Mesenchymal stem cell (in vitro differentiated cells and primary cell): ENCODE measurements around the gene GALNT2.

Experiments used
- DNase-seq: peaks from one replicate; pipeline ENCODE4 v3.0.0-alpha.2; 2013
- H2AFZ ChIP-seq: one replicate; pipeline ENCODE4 v1.6.1; 2013; ENCODE audit warnings: low read depth, mild to moderate bottlenecking, control low read depth, inconsistent platforms, low read length, moderate library complexity
- H2AK5ac ChIP-seq: 2 replicates; pipeline ENCODE4 v1.6.1; 2013; ENCODE audit warnings: low read length, moderate library complexity, mild to moderate bottlenecking, inconsistent platforms; ENCODE audit not compliant: severe bottlenecking
- H2BK120ac ChIP-seq: one replicate; pipeline ENCODE4 v1.6.1; 2013; ENCODE audit warnings: low read depth, mild to moderate bottlenecking, inconsistent platforms, low read length, moderate library complexity
- H2BK12ac ChIP-seq, 2 experiments: one replicate each; pipeline ENCODE4 v1.6.1; 2013; ENCODE audit warnings: inconsistent platforms in 2 of 2, low read length in 2 of 2, mild to moderate bottlenecking in 2 of 2, moderate library complexity in 2 of 2, control low read depth in 1 of 2
- H2BK15ac ChIP-seq: one replicate; pipeline ENCODE4 v1.6.1; 2013; ENCODE audit warnings: mild to moderate bottlenecking, low read depth, inconsistent platforms; ENCODE audit not compliant: poor library complexity, severe bottlenecking
- H2BK5ac ChIP-seq: 2 replicates; pipeline ENCODE4 v1.6.1; 2013; ENCODE audit warnings: low read depth, mild to moderate bottlenecking, low read length, control low read depth, inconsistent platforms; ENCODE audit not compliant: poor library complexity, severe bottlenecking
- H3K14ac ChIP-seq, 2 experiments: one replicate each; pipeline ENCODE4 v1.6.1; 2013; ENCODE audit warnings: inconsistent platforms in 2 of 2, low read length in 2 of 2, control low read depth in 1 of 2, mild to moderate bottlenecking in 1 of 2, moderate library complexity in 1 of 2
- H3K18ac ChIP-seq, 2 experiments: one replicate each; pipeline ENCODE4 v1.6.1; 2013; ENCODE audit warnings: inconsistent platforms in 2 of 2, low read length in 2 of 2, control low read depth in 1 of 2, low read depth in 1 of 2, mild to moderate bottlenecking in 1 of 2
- H3K23ac ChIP-seq, 2 experiments: one replicate each; pipeline ENCODE4 v1.6.1; 2013; ENCODE audit warnings: inconsistent platforms in 2 of 2, low read length in 2 of 2, mild to moderate bottlenecking in 2 of 2, moderate library complexity in 2 of 2, control low read depth in 1 of 2
- H3K27ac ChIP-seq: 2 replicates; pipeline ENCODE4 v1.5.1; 2013; ENCODE audit warnings: mild to moderate bottlenecking, moderate library complexity, low read length, control low read depth, inconsistent platforms; ENCODE audit not compliant: poor library complexity, severe bottlenecking
- H3K27me3 ChIP-seq, 2 experiments: 2 replicates each; pipeline versions ENCODE4 v1.6.1 to v1.7.0; 2013; ENCODE audit warnings: low read length in 2 of 2, mild to moderate bottlenecking in 2 of 2, moderate library complexity in 2 of 2, control low read depth in 1 of 2, inconsistent platforms in 1 of 2; ENCODE audit not compliant: control insufficient read depth in 1 of 2, insufficient read depth in 1 of 2
- H3K36me3 ChIP-seq, 2 experiments: 2 replicates each; pipeline versions ENCODE4 v1.6.1 to v1.7.0; 2013; ENCODE audit warnings: low read length in 2 of 2, control low read depth in 1 of 2, inconsistent platforms in 1 of 2, low read depth in 1 of 2, mild to moderate bottlenecking in 1 of 2; ENCODE audit not compliant: insufficient read depth in 2 of 2, control insufficient read depth in 1 of 2
- H3K4ac ChIP-seq, 2 experiments: one replicate each; pipeline ENCODE4 v1.6.1; 2013; ENCODE audit warnings: inconsistent platforms in 2 of 2, low read length in 2 of 2, mild to moderate bottlenecking in 2 of 2, moderate library complexity in 2 of 2, control low read depth in 1 of 2, low read depth in 1 of 2
- H3K4me1 ChIP-seq: 2 replicates; pipeline ENCODE4 v1.6.1; 2013; ENCODE audit warnings: low read depth, low read length, control low read depth; ENCODE audit not compliant: control insufficient read depth, insufficient read depth
- H3K4me2 ChIP-seq: 2 replicates; pipeline ENCODE4 v1.6.1; 2013; ENCODE audit warnings: low read length, mild to moderate bottlenecking, inconsistent platforms; ENCODE audit not compliant: poor library complexity, severe bottlenecking
- H3K4me3 ChIP-seq, 2 experiments: 2 replicates each; pipeline versions ENCODE4 v1.5.1 to v1.7.0; 2013; ENCODE audit warnings: low read length in 2 of 2, mild to moderate bottlenecking in 2 of 2, control low read depth in 1 of 2, low read depth in 1 of 2; ENCODE audit not compliant: insufficient read depth in 1 of 2
- H3K79me1 ChIP-seq: replicated peaks from 2 replicates; pipeline ENCODE4 v1.6.1; 2013; ENCODE audit warnings: mild to moderate bottlenecking, control low read depth, low read length, inconsistent platforms; ENCODE audit not compliant: poor library complexity, severe bottlenecking
- H3K9ac ChIP-seq: 2 replicates; pipeline ENCODE4 v1.7.0; 2013; ENCODE audit warnings: mild to moderate bottlenecking, low read length, moderate library complexity
- H3K9me3 ChIP-seq: 2 replicates; pipeline ENCODE4 v1.7.0; 2013; ENCODE audit warnings: mild to moderate bottlenecking, low read length; ENCODE audit not compliant: control insufficient read depth
- H4K8ac ChIP-seq: one replicate; pipeline ENCODE4 v1.6.1; 2013; ENCODE audit warnings: inconsistent platforms, mild to moderate bottlenecking, low read length, moderate library complexity
- H4K91ac ChIP-seq: one replicate; pipeline ENCODE4 v1.6.1; 2013; ENCODE audit warnings: mild to moderate bottlenecking, low read length, inconsistent platforms
- WGBS: methylation state at CpG from one replicate; pipeline ENCODE4 v1.1.7; 2013; ENCODE audit warnings: mixed read lengths; 5-methylcytosine and 5-hydroxymethylcytosine counted together

The GALNT2 gene

GRCh38 chr1:230255991-230256390 lies 189.0 kb downstream of the GALNT2 start:
- no peak overlapping the region for H3K4me2 ChIP-seq

DNA sequence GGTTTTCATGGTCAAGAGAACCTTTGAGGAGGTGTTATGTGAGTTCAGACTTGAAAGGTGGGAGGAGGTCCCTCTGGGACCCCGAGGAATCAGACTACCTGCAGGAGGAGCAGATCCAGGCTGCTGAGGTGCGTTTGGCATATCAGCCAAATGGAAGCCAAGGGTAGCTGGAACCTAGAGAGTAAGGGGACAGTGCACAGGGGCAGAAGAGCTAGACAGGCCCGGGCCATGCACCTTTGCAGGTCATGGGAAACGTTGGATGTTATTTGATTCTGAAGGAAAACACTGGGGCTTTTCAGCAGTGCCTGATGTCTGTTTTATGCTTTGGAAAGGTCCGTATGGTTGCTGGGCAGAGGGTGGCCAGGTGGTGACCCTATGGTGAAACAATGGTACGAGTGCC lies 189.9 kb downstream of the GALNT2 start:
- H4K8ac ChIP-seq: no peak overlapping the region
- H3K23ac ChIP-seq: no peak overlapping the region
- H3K9me3 ChIP-seq: no peaks in the 10 kb centered on the region
- no peak overlapping the region for H2BK5ac ChIP-seq
- over 99% methylated on average over 6 of the region's 6 CpGs for WGBS
- no peak overlapping the region for H3K4ac ChIP-seq
- no peak overlapping the region for H3K9ac ChIP-seq
- no peak overlapping the region for H2BK12ac ChIP-seq
- no peaks in the 10 kb centered on the region for H3K27me3 ChIP-seq
- no peak overlapping the region for H3K4me2 ChIP-seq
- H4K91ac ChIP-seq: no peak overlapping the region
- peaks cover 39 to 68% of the 10 kb centered on the region in 2 experiments for H3K36me3 ChIP-seq
- no peak overlapping the region for H2AK5ac ChIP-seq
- no peak overlapping the region for H3K4me3 ChIP-seq
- H3K18ac ChIP-seq: no peak overlapping the region
- peaks cover 17% of the 10 kb centered on the region for H3K79me1 ChIP-seq
- DNase-seq: no peak
- no peak overlapping the region for H2BK15ac ChIP-seq
- H3K4me1 ChIP-seq: no peaks in the 10 kb centered on the region
- H2BK120ac ChIP-seq: no peak overlapping the region
- no peak overlapping the region for H2AFZ ChIP-seq
- no peak overlapping the region for H3K27ac ChIP-seq
- no peak overlapping the region for H3K14ac ChIP-seq

More at GRCh38 chr1:230255991-230256390, 189.0 kb downstream of the GALNT2 start:
- no peak overlapping the region for H3K27ac ChIP-seq
- H2AFZ ChIP-seq: no peak overlapping the region
- no peak overlapping the region for H3K4me3 ChIP-seq
- no peak overlapping the region for H4K91ac ChIP-seq
- no peak for DNase-seq
- H2BK120ac ChIP-seq: no peak overlapping the region
- H3K14ac ChIP-seq: no peak overlapping the region
- WGBS: 98% methylated on average over 10 of the region's 10 CpGs
- no peaks in the 10 kb centered on the region for H3K9me3 ChIP-seq
- H3K9ac ChIP-seq: no peak overlapping the region
- H3K4ac ChIP-seq: no peak overlapping the region
- H2BK5ac ChIP-seq: no peak overlapping the region
- no peak overlapping the region for H2BK15ac ChIP-seq
- no peak overlapping the region for H4K8ac ChIP-seq
- no peak overlapping the region for H2AK5ac ChIP-seq
- H3K18ac ChIP-seq: no peak overlapping the region
- H3K27me3 ChIP-seq: no peaks in the 10 kb centered on the region
- H3K36me3 ChIP-seq: peaks cover 37 to 66% of the 10 kb centered on the region in 2 experiments
- no peak overlapping the region for H3K23ac ChIP-seq
- no peaks in the 10 kb centered on the region for H3K4me1 ChIP-seq
- H2BK12ac ChIP-seq: no peak overlapping the region
- peaks cover 20% of the 10 kb centered on the region for H3K79me1 ChIP-seq

- no peak overlapping the region for H2BK15ac ChIP-seq
- no peak for DNase-seq
- H3K4me3 ChIP-seq: no peak overlapping the region
- no peak overlapping the region for H3K27ac ChIP-seq
- no peak overlapping the region for H2BK5ac ChIP-seq
- H3K4me2 ChIP-seq: no peak overlapping the region
- no peak overlapping the region for H3K18ac ChIP-seq
- H3K9ac ChIP-seq: no peak overlapping the region
- H2AFZ ChIP-seq: no peak overlapping the region
- peaks cover 59 to 77% of the 10 kb centered on the region in 2 experiments for H3K36me3 ChIP-seq
- H3K27me3 ChIP-seq: no peaks in the 10 kb centered on the region
- H4K8ac ChIP-seq: no peak overlapping the region
- H3K4ac ChIP-seq: no peak overlapping the region
- no peak overlapping the region for H2AK5ac ChIP-seq
- 88% methylated on average over 3 of the region's 3 CpGs for WGBS
- no peak overlapping the region for H2BK12ac ChIP-seq
- H3K23ac ChIP-seq: no peak overlapping the region
- H3K79me1 ChIP-seq: peaks cover 13% of the 10 kb centered on the region
- H3K14ac ChIP-seq: no peak overlapping the region
- peaks cover 2% of the 10 kb centered on the region for H3K4me1 ChIP-seq
- H3K9me3 ChIP-seq: no peaks in the 10 kb centered on the region
- no peak overlapping the region for H4K91ac ChIP-seq
- H2BK120ac ChIP-seq: no peak overlapping the region
Observed at GRCh38 chr1:230259621-230260020, 192.6 kb downstream of the GALNT2 start.

DNA sequence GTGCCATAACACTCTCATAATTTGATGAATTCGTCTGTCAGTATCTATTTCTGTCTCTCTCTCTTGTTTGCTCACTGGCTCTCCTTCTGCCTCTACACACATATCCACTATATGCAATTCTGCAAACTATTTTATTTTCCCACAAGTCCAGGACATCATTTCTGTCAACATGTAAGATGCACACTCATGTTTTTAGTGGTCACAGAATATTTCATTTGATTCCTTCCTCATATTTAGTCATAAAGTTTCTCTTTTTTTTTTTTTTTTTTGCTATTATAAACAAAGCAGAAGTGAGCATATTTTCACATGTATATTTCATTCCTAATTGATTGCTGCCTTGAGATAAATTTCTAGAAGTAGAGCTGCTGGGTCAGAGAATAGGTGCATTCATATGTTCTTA lies 193.8 kb downstream of the GALNT2 start:
- H3K27me3 ChIP-seq: no peaks in the 10 kb centered on the region
- H3K4ac ChIP-seq: no peak overlapping the region
- H2AFZ ChIP-seq: no peak overlapping the region
- H3K23ac ChIP-seq: no peak overlapping the region
- no peak overlapping the region for H4K8ac ChIP-seq
- no peak overlapping the region for H3K4me3 ChIP-seq
- peaks cover 6% of the 10 kb centered on the region for H3K79me1 ChIP-seq
- no peak overlapping the region for H4K91ac ChIP-seq
- H3K4me1 ChIP-seq: peaks cover 2% of the 10 kb centered on the region
- no peak overlapping the region for H2BK5ac ChIP-seq
- H2BK120ac ChIP-seq: no peak overlapping the region
- H2AK5ac ChIP-seq: no peak overlapping the region
- H3K27ac ChIP-seq: no peak overlapping the region
- H3K14ac ChIP-seq: no peak overlapping the region
- no peak overlapping the region for H3K9ac ChIP-seq
- no peak overlapping the region for H3K18ac ChIP-seq
- H2BK15ac ChIP-seq: no peak overlapping the region
- H3K36me3 ChIP-seq: peaks cover 59 to 77% of the 10 kb centered on the region in 2 experiments
- WGBS: 96% methylated on average over 1 of the region's 1 CpG
- no peak overlapping the region for H2BK12ac ChIP-seq
- no peaks in the 10 kb centered on the region for H3K9me3 ChIP-seq
- no peak for DNase-seq
- H3K4me2 ChIP-seq: no peak overlapping the region
